Left renal pelvis (tissue), 4 donors: ENCODE data around the gene IFITM10. TPM values are rescaled to one million over a fixed set of nuclear protein-coding genes. Genes with fewer than 3 reads are reported as not detected.

Experiments used
- DNase-seq, 4 donors: peaks; one replicate each; pipeline ENCODE4 v3.0.0-alpha.2; 2013; ENCODE audit warnings: low read depth in 4 of 4, low spot score in 3 of 4
- polyA plus RNA-seq, 4 donors: library from polyadenylated mRNA; unstranded; fragments of 120-200 nt; gene quantifications; one replicate each; pipeline ENCODE4 v1.2.1, GENCODE V29; 2013; ENCODE audit not compliant: insufficient read length in 4 of 4

The IFITM10 gene
- polyA plus RNA-seq, 4 donors, result 0.11 to 0.47 (median 0.22) TPM

- DNase-seq, result peak in 3 of 4 donors; percentile 61 to 66 (median 64)
Observed at GRCh38 chr11:1763796-1764661, 13.6 kb upstream of the IFITM10 start, which contains the start of gene CTSD. CTSD (minus strand) TSS chr11:1763927; CDS start chr11:1763859, 68 bp downstream.

DNA sequence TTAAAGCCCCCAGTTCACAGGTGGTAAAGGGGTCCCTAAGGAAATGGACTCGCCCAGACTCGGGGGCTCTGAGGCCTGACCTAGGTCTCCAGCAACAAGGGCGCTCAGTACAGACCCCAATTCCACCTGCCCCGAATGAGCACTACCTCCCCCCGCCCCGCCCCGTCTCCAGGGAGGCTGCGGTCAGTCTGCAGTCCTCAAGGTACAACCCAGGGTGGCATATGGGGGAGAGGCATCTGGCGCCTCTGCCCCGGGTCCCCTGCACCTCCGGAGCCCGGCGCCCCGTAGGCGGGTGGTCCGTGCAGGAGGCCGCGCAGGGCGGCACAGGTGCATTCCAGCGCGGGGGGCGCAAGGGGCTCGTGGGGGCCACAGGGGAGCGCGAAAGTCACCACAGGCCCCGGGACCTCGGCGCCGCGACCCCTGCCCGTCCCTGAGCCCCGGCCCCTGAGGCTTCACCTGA, 13.0 kb upstream of the IFITM10 start:
- no peak for DNase-seq

- no peak for DNase-seq
Observed at GRCh38 chr11:1762537-1763302, 12.3 kb upstream of the IFITM10 start.

DNA sequence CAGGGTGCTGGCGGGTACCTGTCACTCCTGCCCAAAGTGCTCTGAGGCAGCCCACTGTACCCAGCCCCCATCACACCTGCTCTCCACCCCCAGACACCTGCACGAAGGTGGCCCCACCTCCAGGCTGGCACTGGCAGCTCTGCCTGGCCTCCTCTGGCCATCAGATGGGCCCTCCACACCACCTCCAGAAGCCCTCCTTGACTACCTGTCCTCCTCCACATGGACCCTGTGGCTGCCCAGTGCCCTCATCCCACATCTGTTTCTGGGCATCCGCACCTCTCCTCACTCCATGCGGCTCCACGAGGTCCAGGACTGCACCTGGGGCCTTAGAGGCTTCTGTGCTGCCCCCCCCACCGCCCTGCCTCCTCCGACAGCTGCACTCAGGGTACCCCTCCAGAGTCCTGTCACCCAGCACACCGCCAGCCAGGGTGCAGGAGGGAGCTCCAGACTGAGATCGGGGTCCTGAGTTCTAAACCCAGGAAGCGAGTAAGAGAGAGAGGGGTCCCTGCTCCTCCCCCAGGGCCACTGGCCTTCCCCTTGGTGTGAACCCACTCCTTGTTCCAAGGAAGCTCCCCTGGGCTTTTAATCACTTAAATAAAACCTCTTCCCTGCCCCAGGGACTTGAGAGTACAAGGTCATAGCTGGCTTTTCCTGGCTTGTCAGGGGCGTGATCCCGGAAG, 11.6 kb upstream of the IFITM10 start:
- no peak for DNase-seq

DNA sequence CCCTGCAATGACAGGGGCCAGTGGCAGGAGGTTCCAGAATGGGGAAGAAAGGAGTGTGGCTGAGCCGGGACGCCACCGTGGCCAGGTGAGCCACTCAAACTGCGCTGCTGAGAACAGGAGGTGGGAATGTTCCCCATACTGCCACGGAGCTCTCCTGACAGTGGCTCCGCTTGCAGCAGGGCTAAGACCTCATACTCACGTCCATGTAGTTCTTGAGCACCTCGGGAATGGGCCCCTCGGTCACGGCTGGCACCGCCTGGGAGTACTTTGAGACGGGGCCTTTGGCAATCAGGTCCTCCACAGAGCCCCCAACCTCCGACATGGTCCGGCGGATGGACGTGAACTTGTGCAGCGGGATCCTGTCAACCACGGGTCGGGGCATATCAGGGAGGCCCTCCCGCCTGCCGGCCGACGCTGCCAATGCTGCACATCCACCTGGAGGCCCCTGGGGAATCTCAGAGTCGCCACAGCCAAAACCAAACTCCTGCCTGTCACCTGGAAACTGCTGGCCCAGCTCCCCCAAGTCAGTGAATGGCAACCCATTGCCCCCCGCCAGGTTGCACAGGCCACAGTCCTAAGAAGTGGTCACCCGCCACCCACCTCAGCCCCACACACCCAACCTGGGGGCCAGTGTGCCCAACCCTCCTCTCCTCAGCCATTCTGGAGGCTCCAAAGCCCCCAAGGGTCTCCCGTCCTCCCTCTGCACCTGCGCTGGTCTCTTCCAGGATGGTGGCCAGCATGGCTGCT, 10.9 kb upstream of the IFITM10 start:
- no peak for DNase-seq

GRCh38 chr11:1760351-1761109, 10.1 kb upstream of the IFITM10 start:
- DNase-seq, result no peak

GRCh38 chr11:1759851-1760220, 9.4 kb upstream of the IFITM10 start:
- no peak for DNase-seq

- no peak for DNase-seq
Observed at GRCh38 chr11:1759151-1759850, 8.9 kb upstream of the IFITM10 start.

DNA sequence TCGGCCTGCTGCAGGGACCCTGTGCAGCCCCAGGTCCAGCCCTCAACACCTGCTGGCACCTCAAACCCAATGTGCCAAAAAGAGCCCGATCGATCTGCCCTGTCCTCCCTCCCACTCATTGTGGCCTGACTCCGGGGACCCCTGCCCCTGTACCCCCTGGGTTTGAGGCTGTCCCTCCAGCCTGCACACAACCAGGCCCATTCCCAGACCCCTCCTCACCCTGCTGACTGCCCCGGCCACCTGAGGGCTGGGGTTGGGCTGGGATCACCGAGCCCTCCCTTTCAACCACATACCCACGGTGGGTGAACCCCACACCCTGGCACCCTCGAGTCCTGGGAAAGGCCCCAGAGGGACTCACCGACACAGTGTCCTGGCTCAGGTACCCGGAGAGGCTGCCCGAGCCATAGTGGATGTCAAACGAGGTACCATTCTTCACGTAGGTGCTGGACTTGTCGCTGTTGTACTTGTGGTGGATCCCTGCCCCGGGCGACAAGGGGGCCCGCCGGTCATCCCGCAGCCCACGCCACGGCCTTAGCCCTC, 8.3 kb upstream of the IFITM10 start:
- DNase-seq, result no peak

DNA sequence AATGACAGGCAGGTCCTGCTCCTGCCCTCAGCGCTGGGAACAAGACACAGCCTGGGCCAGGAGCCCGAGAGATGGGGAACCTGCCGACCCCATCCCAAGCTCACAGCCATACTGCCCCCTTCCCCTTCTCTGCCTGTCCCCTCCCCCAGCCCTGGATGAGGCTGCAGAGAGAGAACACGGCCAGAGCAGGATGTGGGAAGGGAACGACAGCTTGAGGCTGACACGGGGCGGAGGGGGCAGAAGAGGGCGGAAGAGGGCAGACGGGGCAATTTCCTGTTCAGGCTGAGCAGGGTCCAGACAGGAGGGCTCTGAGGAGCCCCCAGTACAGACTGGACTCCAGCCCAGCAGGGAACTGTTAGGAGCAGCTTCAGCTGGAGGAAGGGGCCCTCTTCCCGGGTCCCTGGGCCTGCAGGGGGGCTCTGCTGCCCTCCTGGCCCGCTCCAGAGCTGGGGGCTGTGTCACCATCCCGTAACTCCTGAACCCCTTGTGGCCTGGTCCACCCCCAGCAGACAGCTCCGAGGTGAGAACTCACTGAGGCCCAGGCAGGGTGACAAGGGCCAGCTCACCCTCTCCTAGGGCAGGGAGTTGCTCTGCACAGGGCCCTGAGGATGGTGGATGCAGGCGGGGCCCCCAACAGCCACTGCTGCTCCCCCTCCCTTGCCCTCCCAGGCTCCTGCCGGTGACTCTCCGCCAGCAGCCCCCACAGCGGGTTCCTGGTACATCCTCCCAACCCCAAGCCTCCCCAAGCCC, 7.6 kb upstream of the IFITM10 start:
- no peak for DNase-seq

GRCh38 chr11:1756791-1757771, 6.7 kb upstream of the IFITM10 start:
- DNase-seq, result no peak

DNA sequence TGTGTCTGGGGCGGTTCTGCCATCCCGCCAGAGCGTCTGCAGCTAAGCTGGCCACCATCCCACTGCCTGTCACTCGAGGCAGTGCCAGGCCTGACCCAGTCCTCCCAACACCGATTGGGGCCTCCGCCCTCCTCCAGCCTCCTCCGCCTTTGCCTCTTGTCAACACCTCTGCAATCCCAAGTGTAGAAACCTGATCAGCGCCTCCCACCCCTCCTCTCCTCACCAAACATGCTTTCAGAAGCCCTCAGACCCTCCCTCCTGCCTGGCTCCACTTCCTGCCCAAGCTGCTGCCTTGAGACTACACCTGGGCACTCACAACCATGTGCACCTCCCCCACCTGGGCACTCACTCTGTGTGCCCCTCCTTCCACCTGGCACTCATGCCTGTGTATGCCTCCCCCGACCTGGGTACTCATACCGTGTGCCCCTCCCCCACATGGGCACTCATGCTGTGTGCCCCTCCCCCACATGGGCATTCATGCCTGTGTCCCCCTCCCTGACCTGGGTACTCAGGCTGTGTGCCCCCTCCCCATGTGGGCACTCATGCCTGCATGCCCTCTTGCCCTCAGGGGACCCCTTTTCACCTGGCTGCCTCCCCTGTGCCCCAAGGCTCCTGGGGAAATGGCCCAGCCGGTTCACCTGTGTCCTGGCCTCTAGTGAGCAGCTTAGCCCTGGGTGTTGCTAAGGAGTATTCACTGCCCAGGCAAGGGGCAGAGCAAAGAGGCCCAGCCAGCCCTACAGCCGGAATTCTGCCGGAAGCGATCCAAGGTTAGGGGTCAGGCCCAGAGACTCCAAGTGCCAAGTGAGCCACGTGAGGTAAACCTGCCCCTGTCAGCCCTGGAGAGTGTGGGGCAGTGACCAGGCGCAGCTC, 5.5 kb upstream of the IFITM10 start:
- DNase-seq, result peak in 2 of 4 donors; percentile 36 to 51

- no peak for DNase-seq
Observed at GRCh38 chr11:1755344-1755691, 4.9 kb upstream of the IFITM10 start.

DNA sequence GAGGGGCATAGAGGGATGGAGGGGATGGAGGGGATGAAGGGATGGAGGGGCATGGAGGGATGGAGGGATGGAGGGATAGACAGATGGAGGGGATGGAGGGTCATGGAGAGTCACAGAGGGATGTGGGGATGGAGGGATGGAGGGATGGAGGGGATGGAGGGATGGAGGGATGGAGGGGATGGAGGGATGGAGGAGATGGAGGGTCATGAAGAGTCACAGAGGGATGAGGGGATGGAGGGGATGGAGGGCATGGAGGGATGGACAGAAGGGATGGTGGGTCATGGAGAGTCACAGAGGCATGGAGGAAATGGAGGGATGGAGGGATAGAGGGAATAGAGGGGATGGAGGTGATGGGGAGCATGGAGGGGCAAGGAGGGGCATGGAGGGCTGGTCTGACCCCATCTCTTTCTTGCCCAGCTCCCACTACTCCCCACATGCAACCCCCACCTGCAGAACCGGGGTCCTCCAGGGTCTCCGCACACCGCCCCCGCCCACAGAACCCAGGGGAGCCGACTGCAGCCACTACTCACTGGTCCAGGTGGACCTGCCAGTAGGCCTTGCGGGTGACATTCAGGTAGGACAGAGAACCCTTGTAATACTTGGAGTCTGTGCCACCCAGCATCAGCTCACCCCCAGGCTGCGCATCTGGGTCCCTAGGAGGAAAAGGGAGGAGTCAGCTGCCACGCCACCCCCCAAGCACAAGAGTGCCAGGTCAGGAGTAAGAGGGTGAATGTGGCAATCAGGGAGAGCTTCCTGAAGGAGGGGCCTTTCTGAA, 4.2 kb upstream of the IFITM10 start:
- DNase-seq, result no peak

- no peak for DNase-seq
Observed at GRCh38 chr11:1753929-1754305, 3.5 kb upstream of the IFITM10 start.
